Liver (tissue), 9 donors: Measurements from ENCODE around the gene SMTNL2. TPM values are rescaled to one million over a fixed set of nuclear protein-coding genes. Genes with fewer than 3 reads are reported as not detected.

ENCODE experiments used
- DNase-seq: peaks from one replicate; pipeline ENCODE4 v3.0.0-alpha.2; 2017; ENCODE audit warnings: low spot score
- H3K27ac ChIP-seq, 2 donors: one replicate each; pipeline ENCODE4 v1.7.0; 2013; ENCODE audit warnings: inconsistent platforms in 2 of 2, low read length in 2 of 2, control low read depth in 1 of 2, low read depth in 1 of 2, mild to moderate bottlenecking in 1 of 2
- H3K27me3 ChIP-seq, 4 donors: one replicate each; pipeline versions ENCODE4 v1.6.1 to v1.7.0; 2013; ENCODE audit warnings: low read length in 3 of 4, inconsistent platforms in 1 of 4, mild to moderate bottlenecking in 1 of 4, moderate library complexity in 1 of 4; ENCODE audit not compliant: control insufficient read depth in 4 of 4, insufficient read depth in 4 of 4
- H3K36me3 ChIP-seq, 4 donors: one replicate each; pipeline versions ENCODE4 v1.6.1 to v1.7.0; 2013; ENCODE audit warnings: low read length in 3 of 4, mild to moderate bottlenecking in 3 of 4, low read depth in 1 of 4, moderate library complexity in 1 of 4; ENCODE audit not compliant: control insufficient read depth in 4 of 4, insufficient read depth in 3 of 4
- H3K4me1 ChIP-seq, 4 donors: one replicate each; pipeline versions ENCODE4 v1.6.1 to v1.7.0; 2013; ENCODE audit warnings: low read length in 3 of 4, mild to moderate bottlenecking in 3 of 4, moderate library complexity in 1 of 4; ENCODE audit not compliant: control insufficient read depth in 4 of 4, insufficient read depth in 4 of 4
- H3K4me3 ChIP-seq, 3 donors: one replicate each; pipeline versions ENCODE4 v1.6.1 to v1.7.0; 2013; ENCODE audit warnings: low read length in 3 of 3, control low read depth in 1 of 3, low read depth in 1 of 3, mild to moderate bottlenecking in 1 of 3
- H3K9ac ChIP-seq, 2 donors: one replicate each; pipeline ENCODE4 v1.7.0; 2013; ENCODE audit warnings: low read length in 2 of 2, mild to moderate bottlenecking in 2 of 2, moderate library complexity in 2 of 2, control low read depth in 1 of 2, low read depth in 1 of 2
- H3K9me3 ChIP-seq, 4 donors: one replicate each; pipeline versions ENCODE4 v1.6.1 to v1.7.0; 2013; ENCODE audit warnings: low read length in 3 of 4; ENCODE audit not compliant: control insufficient read depth in 4 of 4
- EGR1 ChIP-seq, 2 donors: IDR thresholded peaks; 2 replicates each; pipeline ENCODE4 v1.6.1; 2016 to 2018; ENCODE audit warnings: antibody characterized with exemption in 2 of 2, low read depth in 2 of 2
- FOXA2 ChIP-seq: IDR thresholded peaks from 2 replicates; pipeline ENCODE4 v1.6.1; 2016; ENCODE audit warnings: antibody characterized with exemption
- GABPA ChIP-seq, 2 donors: IDR thresholded peaks in 1 of 2; conservative IDR thresholded peaks in 1 of 2; 2 replicates each; pipeline ENCODE4 v1.6.1; 2016; ENCODE audit warnings: antibody characterized with exemption in 2 of 2, mild to moderate bottlenecking in 1 of 2, moderate library complexity in 1 of 2
- HNF4A ChIP-seq, 2 donors: conservative IDR thresholded peaks; 2 replicates each; pipeline ENCODE4 v1.6.1; 2016; ENCODE audit warnings: antibody characterized with exemption in 2 of 2, mild to moderate bottlenecking in 2 of 2
- HNF4G ChIP-seq: IDR thresholded peaks from 2 replicates; pipeline ENCODE4 v1.6.1; 2016; ENCODE audit warnings: antibody characterized with exemption
- JUND ChIP-seq, 2 donors: IDR thresholded peaks; 2 replicates each; pipeline ENCODE4 v1.6.1; 2016; ENCODE audit warnings: antibody characterized with exemption in 2 of 2
- NR2F2 ChIP-seq: IDR thresholded peaks from 2 replicates; pipeline ENCODE4 v1.6.1; 2016; ENCODE audit warnings: antibody characterized with exemption
- RAD21 ChIP-seq, 2 donors: IDR thresholded peaks; 2 replicates each; pipeline ENCODE4 v1.6.1; 2016; ENCODE audit warnings: antibody characterized with exemption in 2 of 2, mild to moderate bottlenecking in 2 of 2
- RXRA ChIP-seq, 2 donors: IDR thresholded peaks; 2 replicates each; pipeline ENCODE4 v1.6.1; 2017 to 2018; ENCODE audit warnings: antibody characterized with exemption in 2 of 2, mild to moderate bottlenecking in 1 of 2
- SP1 ChIP-seq: IDR thresholded peaks from 2 replicates; pipeline ENCODE4 v1.6.1; 2018; ENCODE audit warnings: antibody characterized with exemption, mild to moderate bottlenecking
- TAF1 ChIP-seq: conservative IDR thresholded peaks from 2 replicates; pipeline ENCODE4 v1.6.1; 2016; ENCODE audit warnings: antibody characterized with exemption, mild to moderate bottlenecking
- YY1 ChIP-seq: IDR thresholded peaks from 2 replicates; pipeline ENCODE4 v1.6.1; 2016; ENCODE audit warnings: antibody characterized with exemption, mild to moderate bottlenecking
- WGBS: extraction: QIAGEN DNeasy Blood & Tissue Kit; methylation state at CpG from one replicate; pipeline ENCODE4 v1.1.7; 2013; 5-methylcytosine and 5-hydroxymethylcytosine counted together
- polyA plus RNA-seq, 2 donors: library from polyadenylated mRNA; stranded (reverse) in 1 of 2; unstranded in 1 of 2; fragments of 200-250 nt in 1 of 2; fragments of >200 nt in 1 of 2; fragmentation: Nextera tagmentation in 1 of 2; extraction: Ambion mirVana in 1 of 2; gene quantifications; one replicate each; pipeline versions ENCODE4 v1.2.1 to v1.2.3, GENCODE V29; 2013 to 2015
- total RNA-seq, 2 donors: library from RNA; depleted of rRNA; stranded (reverse); fragments of >200 nt; gene quantifications; one replicate each; pipeline ENCODE4 v1.2.3, GENCODE V29; 2014
- TF ChIP-seq, protein P1 (sequence below): IDR thresholded peaks from 2 replicates; pipeline ENCODE4 v1.6.1; 2016; ENCODE audit warnings: antibody characterized with exemption
- TF ChIP-seq, protein P2 (sequence below): IDR thresholded peaks from 2 replicates; pipeline ENCODE4 v1.6.1; 2016; ENCODE audit warnings: antibody characterized with exemption, mild to moderate bottlenecking
- TF ChIP-seq, protein P3 (sequence below): IDR thresholded peaks from 2 replicates; pipeline ENCODE4 v1.6.1; 2016; ENCODE audit warnings: antibody characterized with exemption
- TF ChIP-seq, protein P4 (sequence below): fragments of 150-350 bp; IDR thresholded peaks from 2 replicates; pipeline ENCODE4 v1.5.1; 2017; ENCODE audit warnings: improper control_type of control experiment, low read depth, low read length; ENCODE audit not compliant: missing input control
- donor health status: healthy.
- donor health status: healthy.
- donor health status: healthy.
- donor health status: healthy.
- donor health status: healthy.

Gene SMTNL2
- total and polyA plus RNA-seq, 4 donors, result 0.13 to 0.29 TPM; not detected in 2

DNA sequence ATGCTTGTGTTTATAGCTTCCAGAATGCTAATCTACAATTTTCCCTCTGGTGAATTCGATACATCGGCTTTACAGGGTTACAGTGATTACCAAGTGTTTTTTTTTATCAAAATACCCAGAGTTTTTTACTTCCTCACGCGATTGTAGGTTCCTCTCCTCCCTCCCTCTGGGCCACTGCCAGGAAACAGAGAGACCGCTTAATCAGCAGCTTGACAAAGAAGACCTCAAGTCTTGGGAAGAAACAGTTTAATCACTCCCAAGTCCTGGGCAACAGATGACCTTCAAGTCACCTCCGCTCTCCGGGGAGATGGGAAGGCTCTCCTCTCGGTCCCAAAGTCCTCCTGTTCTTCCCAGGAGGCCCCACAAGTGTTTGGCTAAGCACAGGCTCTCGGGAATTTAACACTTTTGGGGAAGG, 23.5 kb downstream of the SMTNL2 start:
- Histone ChIP-seq H3K4me1 (no peaks in the 10 kb centered on the region), H3K4me3 (no peak overlapping the region), H3K36me3 (no peaks in the 10 kb centered on the region), H3K27ac (peak overlapping the region; percentile 10 to 31), H3K27me3 (peaks cover 0 to 5% (median 0%) of the 10 kb centered on the region in 4 donors), H3K9me3 (no peaks in the 10 kb centered on the region), H3K9ac (peak overlapping the region in 1 of 2 donors; percentile 39)
- TF ChIP-seq NR2F2, result peak; percentile 41
- no peak for TF ChIP-seq HNF4G
- TF ChIP-seq FOXA2, result no peak
- 24% methylated on average over 9 of the region's 9 CpGs for WGBS
- no peak for DNase-seq

DNA sequence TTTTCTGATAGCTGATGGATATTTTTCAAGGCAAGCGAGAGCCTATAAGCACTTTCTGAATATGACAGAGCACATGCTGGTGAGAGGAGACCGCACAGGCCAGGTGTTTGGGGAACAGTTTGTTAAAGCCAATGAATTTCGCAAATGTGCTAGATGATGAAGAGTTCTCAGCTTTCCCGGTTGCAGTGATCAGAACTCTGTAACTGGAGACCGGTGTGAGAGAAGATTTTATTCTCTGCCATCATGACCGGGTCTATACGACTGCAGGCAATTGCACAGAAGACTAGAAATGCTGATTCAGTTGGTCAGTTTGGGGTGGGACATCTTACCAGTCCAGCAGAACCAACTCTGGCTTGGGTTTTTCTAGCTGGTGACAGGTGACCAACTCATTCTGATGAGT, 25.4 kb downstream of the SMTNL2 start:
- Histone ChIP-seq H3K27me3 (peaks cover 0 to 5% (median 0%) of the 10 kb centered on the region in 4 donors), H3K9me3 (no peaks in the 10 kb centered on the region), H3K27ac (no peak overlapping the region), H3K9ac (no peak overlapping the region), H3K4me3 (no peak overlapping the region), H3K36me3 (no peaks in the 10 kb centered on the region), H3K4me1 (no peaks in the 10 kb centered on the region)
- TF ChIP-seq GABPA (IDR thresholded peaks at IDR 0.05 in 1 of 2, conservative IDR thresholded peaks at IDR 0.05 in 1 of 2) (no peak), FOXA2 (no peak), TAF1 (no peak), EGR1 (IDR thresholded peaks at IDR 0.05; ENCODE audit: low read depth in 2 of 2) (no peak), SP1 (no peak), HNF4G (no peak), RXRA (IDR thresholded peaks at IDR 0.05) (no peak), RAD21 (IDR thresholded peaks at IDR 0.05) (no peak), HNF4A (conservative IDR thresholded peaks at IDR 0.05) (no peak), YY1 (no peak)
- TF ChIP-seq, protein P1, sequence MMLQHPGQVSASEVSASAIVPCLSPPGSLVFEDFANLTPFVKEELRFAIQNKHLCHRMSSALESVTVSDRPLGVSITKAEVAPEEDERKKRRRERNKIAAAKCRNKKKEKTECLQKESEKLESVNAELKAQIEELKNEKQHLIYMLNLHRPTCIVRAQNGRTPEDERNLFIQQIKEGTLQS, result no peak
- TF ChIP-seq, protein P2, sequence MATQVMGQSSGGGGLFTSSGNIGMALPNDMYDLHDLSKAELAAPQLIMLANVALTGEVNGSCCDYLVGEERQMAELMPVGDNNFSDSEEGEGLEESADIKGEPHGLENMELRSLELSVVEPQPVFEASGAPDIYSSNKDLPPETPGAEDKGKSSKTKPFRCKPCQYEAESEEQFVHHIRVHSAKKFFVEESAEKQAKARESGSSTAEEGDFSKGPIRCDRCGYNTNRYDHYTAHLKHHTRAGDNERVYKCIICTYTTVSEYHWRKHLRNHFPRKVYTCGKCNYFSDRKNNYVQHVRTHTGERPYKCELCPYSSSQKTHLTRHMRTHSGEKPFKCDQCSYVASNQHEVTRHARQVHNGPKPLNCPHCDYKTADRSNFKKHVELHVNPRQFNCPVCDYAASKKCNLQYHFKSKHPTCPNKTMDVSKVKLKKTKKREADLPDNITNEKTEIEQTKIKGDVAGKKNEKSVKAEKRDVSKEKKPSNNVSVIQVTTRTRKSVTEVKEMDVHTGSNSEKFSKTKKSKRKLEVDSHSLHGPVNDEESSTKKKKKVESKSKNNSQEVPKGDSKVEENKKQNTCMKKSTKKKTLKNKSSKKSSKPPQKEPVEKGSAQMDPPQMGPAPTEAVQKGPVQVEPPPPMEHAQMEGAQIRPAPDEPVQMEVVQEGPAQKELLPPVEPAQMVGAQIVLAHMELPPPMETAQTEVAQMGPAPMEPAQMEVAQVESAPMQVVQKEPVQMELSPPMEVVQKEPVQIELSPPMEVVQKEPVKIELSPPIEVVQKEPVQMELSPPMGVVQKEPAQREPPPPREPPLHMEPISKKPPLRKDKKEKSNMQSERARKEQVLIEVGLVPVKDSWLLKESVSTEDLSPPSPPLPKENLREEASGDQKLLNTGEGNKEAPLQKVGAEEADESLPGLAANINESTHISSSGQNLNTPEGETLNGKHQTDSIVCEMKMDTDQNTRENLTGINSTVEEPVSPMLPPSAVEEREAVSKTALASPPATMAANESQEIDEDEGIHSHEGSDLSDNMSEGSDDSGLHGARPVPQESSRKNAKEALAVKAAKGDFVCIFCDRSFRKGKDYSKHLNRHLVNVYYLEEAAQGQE, result no peak
- TF ChIP-seq, protein P3, sequence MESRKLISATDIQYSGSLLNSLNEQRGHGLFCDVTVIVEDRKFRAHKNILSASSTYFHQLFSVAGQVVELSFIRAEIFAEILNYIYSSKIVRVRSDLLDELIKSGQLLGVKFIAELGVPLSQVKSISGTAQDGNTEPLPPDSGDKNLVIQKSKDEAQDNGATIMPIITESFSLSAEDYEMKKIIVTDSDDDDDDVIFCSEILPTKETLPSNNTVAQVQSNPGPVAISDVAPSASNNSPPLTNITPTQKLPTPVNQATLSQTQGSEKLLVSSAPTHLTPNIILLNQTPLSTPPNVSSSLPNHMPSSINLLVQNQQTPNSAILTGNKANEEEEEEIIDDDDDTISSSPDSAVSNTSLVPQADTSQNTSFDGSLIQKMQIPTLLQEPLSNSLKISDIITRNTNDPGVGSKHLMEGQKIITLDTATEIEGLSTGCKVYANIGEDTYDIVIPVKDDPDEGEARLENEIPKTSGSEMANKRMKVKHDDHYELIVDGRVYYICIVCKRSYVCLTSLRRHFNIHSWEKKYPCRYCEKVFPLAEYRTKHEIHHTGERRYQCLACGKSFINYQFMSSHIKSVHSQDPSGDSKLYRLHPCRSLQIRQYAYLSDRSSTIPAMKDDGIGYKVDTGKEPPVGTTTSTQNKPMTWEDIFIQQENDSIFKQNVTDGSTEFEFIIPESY, result no peak
- no peak for DNase-seq
- 85% methylated on average over 7 of the region's 7 CpGs for WGBS

DNA sequence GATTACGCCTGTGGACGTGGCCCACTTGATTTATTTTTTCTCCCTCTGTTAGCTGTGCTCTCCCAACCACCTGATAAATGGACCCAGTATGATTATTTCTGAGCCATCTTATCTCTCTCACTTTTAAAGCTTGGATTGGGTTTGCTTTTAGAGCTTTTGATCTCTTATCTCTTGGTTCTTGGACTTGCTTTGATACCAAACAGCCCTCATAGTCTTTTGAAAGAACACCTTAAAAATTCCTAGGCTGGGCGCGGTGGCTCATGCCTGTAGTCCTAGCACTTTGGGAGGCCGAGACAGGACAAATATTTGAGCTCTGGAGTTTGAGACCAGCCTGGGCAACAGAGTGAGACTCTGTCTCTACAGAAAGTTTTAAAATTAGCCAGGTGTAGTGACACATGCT, 25.8 kb downstream of the SMTNL2 start:
- Histone ChIP-seq H3K9ac (no peak overlapping the region), H3K4me1 (no peaks in the 10 kb centered on the region), H3K9me3 (no peaks in the 10 kb centered on the region), H3K27me3 (peaks cover 0 to 5% (median 0%) of the 10 kb centered on the region in 4 donors), H3K4me3 (no peak overlapping the region), H3K27ac (no peak overlapping the region), H3K36me3 (no peaks in the 10 kb centered on the region)
- 76% methylated on average over 5 of the region's 5 CpGs for WGBS
- no peak for DNase-seq
- TF ChIP-seq SP1, result no peak
- TF ChIP-seq, protein P4, sequence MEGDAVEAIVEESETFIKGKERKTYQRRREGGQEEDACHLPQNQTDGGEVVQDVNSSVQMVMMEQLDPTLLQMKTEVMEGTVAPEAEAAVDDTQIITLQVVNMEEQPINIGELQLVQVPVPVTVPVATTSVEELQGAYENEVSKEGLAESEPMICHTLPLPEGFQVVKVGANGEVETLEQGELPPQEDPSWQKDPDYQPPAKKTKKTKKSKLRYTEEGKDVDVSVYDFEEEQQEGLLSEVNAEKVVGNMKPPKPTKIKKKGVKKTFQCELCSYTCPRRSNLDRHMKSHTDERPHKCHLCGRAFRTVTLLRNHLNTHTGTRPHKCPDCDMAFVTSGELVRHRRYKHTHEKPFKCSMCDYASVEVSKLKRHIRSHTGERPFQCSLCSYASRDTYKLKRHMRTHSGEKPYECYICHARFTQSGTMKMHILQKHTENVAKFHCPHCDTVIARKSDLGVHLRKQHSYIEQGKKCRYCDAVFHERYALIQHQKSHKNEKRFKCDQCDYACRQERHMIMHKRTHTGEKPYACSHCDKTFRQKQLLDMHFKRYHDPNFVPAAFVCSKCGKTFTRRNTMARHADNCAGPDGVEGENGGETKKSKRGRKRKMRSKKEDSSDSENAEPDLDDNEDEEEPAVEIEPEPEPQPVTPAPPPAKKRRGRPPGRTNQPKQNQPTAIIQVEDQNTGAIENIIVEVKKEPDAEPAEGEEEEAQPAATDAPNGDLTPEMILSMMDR, result no peak
- TF ChIP-seq EGR1 (IDR thresholded peaks at IDR 0.05; ENCODE audit: low read depth in 2 of 2), result no peak
- TF ChIP-seq, protein P3, result no peak
- no peak for TF ChIP-seq JUND (IDR thresholded peaks at IDR 0.05)
- TF ChIP-seq TAF1, result no peak
